Fibroblast of the aortic adventitia (primary cell): Measurements from ENCODE around the gene USP34. TPM values are rescaled to one million over a fixed set of nuclear protein-coding genes. Genes with fewer than 3 reads are reported as not detected.

Experiments used
- DNase-seq: peaks from one replicate; pipeline ENCODE4 v3.0.0-alpha.2; 2010; ENCODE audit warnings: low read depth
- H3K4me3 ChIP-seq: 2 replicates; pipeline ENCODE4 v1.5.1; 2011; ENCODE audit warnings: low read depth, mild to moderate bottlenecking, control low read depth, low read length, moderate library complexity
- total RNA-seq: library from RNA; depleted of rRNA; stranded (reverse); fragments of >200 nt; gene quantifications from 2 replicates; pipeline ENCODE4 v1.2.3, GENCODE V29; 2012; ENCODE audit warnings: low replicate concordance
- TF ChIP-seq, protein P1 (sequence below): IDR thresholded peaks from 2 replicates; pipeline ENCODE4 v1.5.1; 2011; ENCODE audit warnings: mild to moderate bottlenecking, low read length, control low read depth, inconsistent platforms; ENCODE audit not compliant: insufficient read depth

The USP34 gene
- total RNA-seq, 1 donor: 130 TPM

DNA sequence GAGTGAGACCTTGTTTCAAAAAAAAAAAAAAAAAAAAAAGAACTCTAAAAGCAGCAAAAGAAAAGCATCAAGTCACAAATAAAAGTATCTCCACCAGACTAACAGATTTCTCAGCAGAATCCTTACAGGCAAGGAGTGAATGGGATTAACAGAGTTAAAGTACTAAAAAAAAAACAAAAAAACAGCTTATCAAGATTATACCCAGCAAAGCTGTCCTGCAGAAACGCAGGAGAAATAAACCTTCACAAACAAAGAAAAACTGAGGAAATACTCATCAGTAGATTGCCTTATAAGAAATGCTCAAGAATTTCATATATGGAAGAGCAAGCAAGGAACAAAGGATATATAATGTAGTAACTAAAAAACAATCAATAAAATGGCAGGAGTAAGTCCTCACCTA, 35.6 kb downstream of the USP34 start:
- no peak for DNase-seq
- H3K4me3 ChIP-seq: no peak overlapping the region
- TF ChIP-seq, protein P1, sequence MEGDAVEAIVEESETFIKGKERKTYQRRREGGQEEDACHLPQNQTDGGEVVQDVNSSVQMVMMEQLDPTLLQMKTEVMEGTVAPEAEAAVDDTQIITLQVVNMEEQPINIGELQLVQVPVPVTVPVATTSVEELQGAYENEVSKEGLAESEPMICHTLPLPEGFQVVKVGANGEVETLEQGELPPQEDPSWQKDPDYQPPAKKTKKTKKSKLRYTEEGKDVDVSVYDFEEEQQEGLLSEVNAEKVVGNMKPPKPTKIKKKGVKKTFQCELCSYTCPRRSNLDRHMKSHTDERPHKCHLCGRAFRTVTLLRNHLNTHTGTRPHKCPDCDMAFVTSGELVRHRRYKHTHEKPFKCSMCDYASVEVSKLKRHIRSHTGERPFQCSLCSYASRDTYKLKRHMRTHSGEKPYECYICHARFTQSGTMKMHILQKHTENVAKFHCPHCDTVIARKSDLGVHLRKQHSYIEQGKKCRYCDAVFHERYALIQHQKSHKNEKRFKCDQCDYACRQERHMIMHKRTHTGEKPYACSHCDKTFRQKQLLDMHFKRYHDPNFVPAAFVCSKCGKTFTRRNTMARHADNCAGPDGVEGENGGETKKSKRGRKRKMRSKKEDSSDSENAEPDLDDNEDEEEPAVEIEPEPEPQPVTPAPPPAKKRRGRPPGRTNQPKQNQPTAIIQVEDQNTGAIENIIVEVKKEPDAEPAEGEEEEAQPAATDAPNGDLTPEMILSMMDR: no peak

DNA sequence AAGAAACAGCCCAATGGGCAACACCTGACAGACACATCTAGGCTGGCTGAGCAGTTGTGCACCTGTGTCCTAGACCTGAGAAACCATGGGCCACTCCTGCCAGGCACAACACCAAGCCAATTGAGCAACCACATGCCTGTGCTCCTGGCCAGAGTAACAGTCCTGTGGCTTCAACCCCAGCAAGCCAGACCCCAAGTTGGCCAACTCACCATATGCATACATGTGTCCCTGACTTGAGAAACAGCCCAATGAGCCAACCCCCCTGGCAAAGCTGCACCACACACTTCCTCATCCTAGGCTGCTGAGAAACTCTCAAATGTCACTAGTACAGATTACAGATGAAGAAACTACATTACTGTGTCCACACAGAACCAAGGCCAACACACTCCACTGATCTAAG, 36.6 kb downstream of the USP34 start:
- peak; percentile 20 for DNase-seq
- TF ChIP-seq, protein P1: no peak
- no peak overlapping the region for H3K4me3 ChIP-seq

DNA sequence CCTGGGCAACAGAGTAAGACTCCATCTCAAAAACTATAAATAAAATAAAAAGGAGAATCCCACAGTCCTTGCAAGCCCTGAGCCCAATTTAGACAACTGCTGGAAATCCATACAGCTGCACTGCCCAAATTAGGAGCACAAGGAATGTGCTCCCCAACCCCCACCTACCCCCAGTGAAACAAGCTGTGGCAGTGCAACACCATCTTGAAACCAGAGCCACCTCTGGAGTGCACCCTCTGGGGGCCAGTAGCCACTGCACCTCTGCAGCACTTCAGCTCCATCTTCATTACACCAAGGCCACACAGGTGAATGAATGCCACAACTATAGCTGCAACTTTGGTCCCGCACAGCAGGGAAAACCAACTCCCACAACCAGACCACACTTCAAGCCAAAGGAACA, 37.3 kb downstream of the USP34 start:
- H3K4me3 ChIP-seq: no peak overlapping the region

DNA sequence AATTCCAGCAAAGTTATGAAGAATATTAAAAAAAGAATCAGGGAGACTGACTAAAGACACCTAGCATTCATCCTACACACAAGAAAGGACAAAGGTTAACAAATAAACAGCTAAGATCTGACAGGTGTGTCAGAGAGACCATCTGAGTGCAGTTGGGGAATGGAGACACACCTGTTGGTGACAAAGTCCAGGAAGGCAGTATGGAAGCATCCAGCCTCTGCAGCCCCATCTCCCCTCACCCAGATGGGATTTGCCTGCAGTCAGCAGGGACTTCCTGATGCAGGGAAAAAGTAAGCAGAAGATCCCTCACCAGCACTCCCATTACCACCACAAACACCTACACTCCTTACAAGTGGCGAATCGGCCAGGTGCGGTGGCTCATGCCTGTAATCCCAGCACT, 37.9 kb downstream of the USP34 start:
- TF ChIP-seq, protein P1: no peak
- no peak overlapping the region for H3K4me3 ChIP-seq
- no peak for DNase-seq

More for the DNA sequence above, 37.3 kb downstream of the USP34 start:
- TF ChIP-seq, protein P1: no peak
- no peak for DNase-seq

DNA sequence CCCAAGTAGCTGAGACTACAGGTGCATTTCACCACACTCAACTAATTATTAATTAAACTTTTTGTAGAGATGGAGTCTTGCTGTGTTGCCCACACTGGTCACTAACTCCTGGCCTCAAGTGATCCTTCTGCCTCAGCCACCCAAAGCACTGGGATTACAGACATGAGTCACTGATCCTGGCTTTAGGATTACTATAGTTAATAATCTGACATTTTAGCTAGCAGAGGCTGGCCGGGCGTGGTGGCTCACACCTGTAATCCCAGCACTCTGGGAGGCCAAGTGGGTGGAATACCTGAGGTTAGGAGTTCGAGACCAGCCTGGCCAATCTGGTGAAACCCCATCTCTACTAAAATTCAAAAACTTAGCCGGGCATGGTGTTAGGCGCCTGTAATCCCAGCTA, 39.5 kb downstream of the USP34 start:
- no peak overlapping the region for H3K4me3 ChIP-seq
- TF ChIP-seq, protein P1: no peak
- DNase-seq: no peak

DNA sequence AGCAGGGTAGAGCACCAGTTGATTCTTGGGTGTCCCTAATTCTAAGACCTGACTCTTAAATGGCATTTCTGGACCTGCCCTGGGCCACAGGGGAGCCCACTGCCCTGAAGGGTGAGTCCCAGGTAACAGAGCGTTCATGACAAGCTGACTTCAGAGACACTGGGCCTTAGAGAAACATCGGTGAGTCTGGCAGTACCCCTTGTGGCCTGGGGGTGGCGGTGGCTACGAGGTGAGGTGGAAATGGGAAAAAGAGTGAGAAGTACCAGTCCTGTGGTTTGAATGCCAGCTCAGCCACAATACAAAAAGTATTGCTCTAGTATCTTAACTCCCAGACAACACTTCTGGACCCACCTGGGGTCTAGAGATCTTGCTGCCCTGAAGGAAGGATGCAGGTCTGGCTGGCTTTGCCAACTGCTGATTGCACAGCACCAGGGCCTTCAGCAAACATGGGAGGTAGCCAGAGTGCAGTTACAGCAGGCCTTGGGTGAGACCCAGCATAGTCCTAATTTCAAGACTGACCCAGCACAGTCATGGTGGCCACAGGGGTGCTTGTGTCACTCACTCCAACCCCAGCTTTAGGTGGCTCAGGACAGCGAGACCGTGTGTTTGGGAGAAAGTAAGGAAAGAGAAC, 44.5 kb downstream of the USP34 start:
- no peak for DNase-seq
- TF ChIP-seq, protein P1: peak; percentile 49
- H3K4me3 ChIP-seq: no peak overlapping the region

DNA sequence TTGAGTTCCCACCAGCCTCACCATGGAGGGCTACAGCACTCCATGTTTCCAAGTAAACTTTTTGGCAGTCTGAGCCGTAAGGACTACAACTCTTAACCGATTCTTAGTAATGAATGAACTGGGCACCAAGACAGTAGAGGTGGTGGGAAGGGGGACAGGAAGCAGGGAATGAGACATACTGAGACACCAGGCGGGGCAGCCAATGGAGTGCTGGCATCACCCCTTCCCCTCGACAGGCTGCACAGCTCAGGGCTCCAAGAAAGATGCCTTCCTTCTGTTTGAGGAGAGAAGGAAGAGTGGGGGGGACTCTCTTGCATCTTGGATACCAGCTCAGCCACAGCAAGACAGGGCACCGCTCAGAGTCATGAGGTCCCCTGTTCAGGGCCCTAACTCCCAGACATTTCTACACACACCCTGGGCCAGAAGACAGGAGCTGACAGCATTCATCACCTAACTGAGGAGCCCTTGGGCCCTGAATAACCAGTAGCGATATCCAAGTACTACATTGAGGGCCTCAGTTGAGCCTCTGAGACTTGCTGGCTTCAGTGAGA, 45.2 kb downstream of the USP34 start:
- DNase-seq: no peak
- TF ChIP-seq, protein P1: no peak
- no peak overlapping the region for H3K4me3 ChIP-seq
